ENCODE measurements around the gene IFI6. TPM values are rescaled to one million over a fixed set of nuclear protein-coding genes. Genes with fewer than 3 reads are reported as not detected.
A peak's percentile ranks its signal among the peaks of the same experiment; 100 is the strongest.

IFI6 gene
- total RNA-seq, 1 experiment from 2014 or later, result 8.6 TPM

DNA sequence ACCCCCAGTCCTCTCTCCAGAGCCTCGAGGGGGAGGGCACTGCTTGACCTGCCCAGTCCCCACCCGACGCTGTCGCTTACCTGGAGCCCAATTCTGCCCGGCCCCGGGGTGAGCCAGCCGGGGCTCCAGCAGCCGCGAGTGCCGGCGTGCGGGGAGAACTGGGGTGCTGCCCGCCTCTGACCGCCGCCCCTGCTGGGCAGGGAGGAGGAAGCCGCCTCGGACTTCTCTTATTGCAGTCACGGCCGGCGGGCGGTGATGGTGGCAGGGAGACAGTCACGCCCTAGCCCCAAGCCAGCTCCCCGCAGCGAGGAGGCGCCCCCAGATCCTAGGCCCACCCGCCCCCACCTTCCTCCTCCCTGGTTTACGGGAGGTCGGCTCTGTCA is 37.0 kb downstream of the IFI6 start, which contains the start of gene FGR:
Gene FGR, minus strand, starts transcription at position 201 of the 383 bp plus-strand sequence. CDS start 11,269 bp downstream, outside the sequence.
- CTCF ChIA-PET, result no interaction called here
- Histone ChIP-seq H3K27me3 (ENCODE audit: insufficient read depth, low read depth) (peaks cover 19% of the 10 kb centered on the region), H3K4me2 (no peak within 1 kb of the TSS), H3K9me2 (ENCODE audit: insufficient read depth) (no peaks in the 10 kb centered on the region), H4K20me1 (ENCODE audit: insufficient read depth) (no peaks in the 10 kb centered on the region), H3K4me3 (no peak within 1 kb of the TSS), H3K4me1 (replicated peaks; ENCODE audit: insufficient read depth) (no peaks in the 10 kb centered on the region), H3K36me3 (ENCODE audit: low read depth) (no peaks in the 10 kb centered on the region), H3K79me2 (ENCODE audit: low read depth) (no peaks in the 10 kb centered on the region), H3F3A (ENCODE audit: insufficient read depth, low read depth) (no peaks in the 10 kb centered on the region), H3K9me3 (ENCODE audit: insufficient read depth, low read depth) (no peaks in the 10 kb centered on the region), H2AFZ (no peak within 1 kb of the TSS), H3K27ac (no peak within 1 kb of the TSS)
- BruUV-seq (replicated peaks), result no TSS peak
- POLR2A ChIA-PET (ENCODE audit: unreplicated experiment), result no interaction called here
- no peak for TF ChIP-seq EZH2 (IDR thresholded peaks at IDR 0.05; ENCODE audit: low read depth)
- TF ChIP-seq, protein P1, sequence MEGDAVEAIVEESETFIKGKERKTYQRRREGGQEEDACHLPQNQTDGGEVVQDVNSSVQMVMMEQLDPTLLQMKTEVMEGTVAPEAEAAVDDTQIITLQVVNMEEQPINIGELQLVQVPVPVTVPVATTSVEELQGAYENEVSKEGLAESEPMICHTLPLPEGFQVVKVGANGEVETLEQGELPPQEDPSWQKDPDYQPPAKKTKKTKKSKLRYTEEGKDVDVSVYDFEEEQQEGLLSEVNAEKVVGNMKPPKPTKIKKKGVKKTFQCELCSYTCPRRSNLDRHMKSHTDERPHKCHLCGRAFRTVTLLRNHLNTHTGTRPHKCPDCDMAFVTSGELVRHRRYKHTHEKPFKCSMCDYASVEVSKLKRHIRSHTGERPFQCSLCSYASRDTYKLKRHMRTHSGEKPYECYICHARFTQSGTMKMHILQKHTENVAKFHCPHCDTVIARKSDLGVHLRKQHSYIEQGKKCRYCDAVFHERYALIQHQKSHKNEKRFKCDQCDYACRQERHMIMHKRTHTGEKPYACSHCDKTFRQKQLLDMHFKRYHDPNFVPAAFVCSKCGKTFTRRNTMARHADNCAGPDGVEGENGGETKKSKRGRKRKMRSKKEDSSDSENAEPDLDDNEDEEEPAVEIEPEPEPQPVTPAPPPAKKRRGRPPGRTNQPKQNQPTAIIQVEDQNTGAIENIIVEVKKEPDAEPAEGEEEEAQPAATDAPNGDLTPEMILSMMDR (conservative IDR thresholded peaks at IDR 0.05), result no peak
- DNase-seq, result peak in 1 of 2 experiments; percentile 17
- intact Hi-C loops (cut with micrococcal nuclease; ENCODE audit: unreplicated experiment), result no loop called here

DNA sequence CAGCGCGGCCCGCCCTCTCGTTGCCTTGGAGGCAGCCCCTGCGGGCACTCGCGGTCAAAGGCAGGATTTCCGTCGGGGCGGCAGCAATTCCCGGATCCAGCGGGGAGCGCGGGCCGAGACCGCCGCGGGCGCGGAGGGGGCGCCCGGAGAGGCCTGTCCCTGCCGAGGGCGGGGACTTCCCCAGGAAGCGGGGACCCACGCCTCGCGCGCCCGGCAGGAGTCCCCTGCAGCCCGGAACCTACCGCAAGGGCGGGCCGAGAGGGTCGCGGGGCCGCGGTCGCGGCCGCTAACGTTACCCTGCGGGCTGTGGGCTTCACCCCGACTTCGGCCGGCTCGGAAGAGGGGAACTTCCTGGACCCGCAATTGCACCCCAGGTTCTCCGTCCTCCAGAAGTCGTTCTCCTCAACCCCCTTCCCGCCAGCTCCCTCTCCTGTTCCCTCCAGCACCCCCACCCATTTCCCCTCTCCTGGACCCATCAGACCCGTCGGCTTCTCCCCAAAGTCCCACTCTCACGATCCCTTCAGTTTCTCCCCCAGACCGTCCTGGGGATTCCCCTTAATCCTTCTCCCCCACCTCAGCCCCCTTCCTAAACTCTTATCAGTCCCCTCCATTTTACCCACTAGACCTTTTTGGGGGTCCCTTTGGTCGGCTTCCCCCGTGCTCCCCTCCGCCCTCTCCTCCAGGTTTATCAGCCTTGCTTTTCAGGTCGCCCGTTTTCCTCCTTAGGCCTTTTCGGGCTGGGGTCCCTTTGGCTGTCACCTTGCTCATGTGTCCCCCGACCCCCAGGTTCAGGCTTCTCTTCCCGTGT is 37.6 kb downstream of the IFI6 start:
- no peak overlapping the region for H3K4me3 ChIP-seq
- BruUV-seq (replicated peaks), result no TSS peak
- no peaks in the 10 kb centered on the region for H3K9me2 ChIP-seq (ENCODE audit: insufficient read depth)
- no peaks in the 10 kb centered on the region for H3K4me1 ChIP-seq (replicated peaks; ENCODE audit: insufficient read depth)
- no peaks in the 10 kb centered on the region for H3K79me2 ChIP-seq (ENCODE audit: low read depth)
- TF ChIP-seq, protein P1 (conservative IDR thresholded peaks at IDR 0.05), result no peak
- TF ChIP-seq EZH2 (IDR thresholded peaks at IDR 0.05; ENCODE audit: low read depth), result no peak
- ChIA-PET CTCF (no interaction called here), POLR2A (ENCODE audit: unreplicated experiment) (no interaction called here)
- H3K36me3 ChIP-seq (ENCODE audit: low read depth), result no peaks in the 10 kb centered on the region
- intact Hi-C loops (cut with micrococcal nuclease; ENCODE audit: unreplicated experiment), result no loop called here
- H3K9me3 ChIP-seq (ENCODE audit: insufficient read depth, low read depth), result no peaks in the 10 kb centered on the region
- H3F3A ChIP-seq (ENCODE audit: insufficient read depth, low read depth), result no peaks in the 10 kb centered on the region
- no peaks in the 10 kb centered on the region for H4K20me1 ChIP-seq (ENCODE audit: insufficient read depth)
- H3K4me2 ChIP-seq, result no peak overlapping the region
- H3K27ac ChIP-seq, result no peak overlapping the region
- no peak overlapping the region for H2AFZ ChIP-seq
- DNase-seq, result peak in 1 of 2 experiments; percentile 29
- peaks cover 19% of the 10 kb centered on the region for H3K27me3 ChIP-seq (ENCODE audit: insufficient read depth, low read depth)

DNA sequence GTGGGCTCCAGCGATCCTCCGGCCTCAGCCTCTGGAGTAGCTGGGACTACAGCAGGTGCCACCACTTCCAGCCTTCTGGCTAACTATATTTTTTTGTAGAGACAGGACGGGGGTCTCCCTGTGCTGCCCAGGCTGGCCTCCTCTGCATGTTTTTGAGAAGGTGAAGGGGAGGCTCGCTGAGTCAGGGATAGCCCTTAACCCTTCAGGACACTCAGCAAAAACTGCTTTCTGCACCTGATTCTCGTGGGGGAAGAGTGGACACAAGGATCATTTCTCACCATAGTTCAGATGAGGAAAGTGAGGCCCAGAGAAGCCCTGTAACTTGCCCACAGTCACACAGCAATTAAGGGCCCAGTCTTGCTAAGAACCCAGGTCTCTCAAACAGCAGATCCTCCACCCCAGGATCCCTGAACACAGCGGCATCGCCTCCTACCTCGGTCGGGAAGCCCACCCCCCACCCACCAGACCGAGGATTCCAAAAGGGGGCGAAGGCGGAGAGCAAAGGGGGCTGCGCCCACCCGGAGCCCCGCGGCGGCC is 38.3 kb downstream of the IFI6 start:
- Histone ChIP-seq H3K27me3 (ENCODE audit: insufficient read depth, low read depth) (peaks cover 19% of the 10 kb centered on the region), H3K79me2 (ENCODE audit: low read depth) (no peaks in the 10 kb centered on the region), H3F3A (ENCODE audit: insufficient read depth, low read depth) (no peaks in the 10 kb centered on the region), H3K4me3 (no peak overlapping the region), H3K27ac (no peak overlapping the region), H3K4me2 (no peak overlapping the region), H4K20me1 (ENCODE audit: insufficient read depth) (no peaks in the 10 kb centered on the region), H3K9me3 (ENCODE audit: insufficient read depth, low read depth) (no peaks in the 10 kb centered on the region), H3K4me1 (replicated peaks; ENCODE audit: insufficient read depth) (no peaks in the 10 kb centered on the region), H3K9me2 (ENCODE audit: insufficient read depth) (no peaks in the 10 kb centered on the region), H3K36me3 (ENCODE audit: low read depth) (no peaks in the 10 kb centered on the region), H2AFZ (no peak overlapping the region)
- ChIA-PET POLR2A (ENCODE audit: unreplicated experiment) (no interaction called here), CTCF (no interaction called here)
- no peak for TF ChIP-seq EZH2 (IDR thresholded peaks at IDR 0.05; ENCODE audit: low read depth)
- TF ChIP-seq, protein P1 (conservative IDR thresholded peaks at IDR 0.05), result no peak
- intact Hi-C loops (cut with micrococcal nuclease; ENCODE audit: unreplicated experiment), result no loop called here
- DNase-seq, result no peak
- BruUV-seq (replicated peaks), result no TSS peak

All from PC-9 (cell line).